Body of pancreas (tissue), 4 donors: Measurements from ENCODE around the gene PCGF1. TPM values are rescaled to one million over a fixed set of nuclear protein-coding genes. Genes with fewer than 3 reads are reported as not detected.

ENCODE experiments used
- ATAC-seq: fragments of 150-250 bp; one replicate; pipeline ENCODE4 v1.9.1; 2016
- DNase-seq, 4 donors: peaks; one replicate each; pipeline ENCODE4 v3.0.0-alpha.2; 2019
- H3K27ac ChIP-seq, 4 donors: fragments of 200-600 bp; sonication (generic); 1 replicate in 3 of 4; 2 replicates in 1 of 4; pipeline versions ENCODE4 v1.5.1 to v1.6.1; 2016 to 2019; ENCODE audit warnings: mild to moderate bottlenecking in 1 of 4, mixed read lengths in 1 of 4, moderate library complexity in 1 of 4
- H3K27me3 ChIP-seq, 2 donors: fragments of 200-600 bp; sonication (generic); one replicate each; pipeline ENCODE4 v1.6.0; 2016; ENCODE audit warnings: mild to moderate bottlenecking in 1 of 2
- H3K36me3 ChIP-seq, 2 donors: fragments of 200-600 bp; sonication (generic); replicated peaks in 1 of 2; 2 replicates each; pipeline ENCODE4 v1.5.1; 2016; ENCODE audit warnings: low read depth in 2 of 2; ENCODE audit not compliant: insufficient read depth in 1 of 2
- H3K4me1 ChIP-seq: fragments of 200-600 bp; sonication (generic); one replicate; pipeline ENCODE4 v1.6.0; 2016
- H3K4me3 ChIP-seq, 2 donors: fragments of 200-600 bp; sonication (generic); 1 replicate in 1 of 2; 2 replicates in 1 of 2; pipeline ENCODE4 v1.5.1; 2016 to 2019
- H3K9me3 ChIP-seq, 3 donors: fragments of 200-600 bp; sonication (generic); 1 replicate in 2 of 3; 2 replicates in 1 of 3; pipeline ENCODE4 v1.5.1; 2016
- POLR2A ChIP-seq, 3 donors: fragments of 450-650 bp; IDR thresholded peaks; one replicate each; pipeline ENCODE4 v1.6.1; 2016; ENCODE audit warnings: antibody characterized with exemption in 3 of 3, mild to moderate bottlenecking in 2 of 3
- WGBS, 2 donors: methylation state at CpG; one replicate each; pipeline ENCODE4 v1.1.5; 2017; 5-methylcytosine and 5-hydroxymethylcytosine counted together
- intact Hi-C: fragments of 100-400 bp; cut with DNase I; formaldehyde crosslinking; loops from one replicate; pipeline ENCODE4 v1.15.1; 2023
- total RNA-seq, 2 donors: library from RNA; depleted of rRNA; stranded (reverse); fragments of >200 nt; gene quantifications; one replicate each; pipeline ENCODE4 v1.1.0, GENCODE V29; 2016
- TF ChIP-seq, protein P1 (sequence below), 7 experiments: fragments of 450-650 bp in 4 of 7; fragments of 200-600 bp in 3 of 7; sonication (generic) in 3 of 7; IDR thresholded peaks; one replicate each; pipeline ENCODE4 v1.5.1; 2016 to 2019; ENCODE audit warnings: antibody characterized with exemption in 7 of 7

The PCGF1 gene
- total RNA-seq, 2 donors from 2014 or later, result 16.5 to 22.3 TPM

DNA sequence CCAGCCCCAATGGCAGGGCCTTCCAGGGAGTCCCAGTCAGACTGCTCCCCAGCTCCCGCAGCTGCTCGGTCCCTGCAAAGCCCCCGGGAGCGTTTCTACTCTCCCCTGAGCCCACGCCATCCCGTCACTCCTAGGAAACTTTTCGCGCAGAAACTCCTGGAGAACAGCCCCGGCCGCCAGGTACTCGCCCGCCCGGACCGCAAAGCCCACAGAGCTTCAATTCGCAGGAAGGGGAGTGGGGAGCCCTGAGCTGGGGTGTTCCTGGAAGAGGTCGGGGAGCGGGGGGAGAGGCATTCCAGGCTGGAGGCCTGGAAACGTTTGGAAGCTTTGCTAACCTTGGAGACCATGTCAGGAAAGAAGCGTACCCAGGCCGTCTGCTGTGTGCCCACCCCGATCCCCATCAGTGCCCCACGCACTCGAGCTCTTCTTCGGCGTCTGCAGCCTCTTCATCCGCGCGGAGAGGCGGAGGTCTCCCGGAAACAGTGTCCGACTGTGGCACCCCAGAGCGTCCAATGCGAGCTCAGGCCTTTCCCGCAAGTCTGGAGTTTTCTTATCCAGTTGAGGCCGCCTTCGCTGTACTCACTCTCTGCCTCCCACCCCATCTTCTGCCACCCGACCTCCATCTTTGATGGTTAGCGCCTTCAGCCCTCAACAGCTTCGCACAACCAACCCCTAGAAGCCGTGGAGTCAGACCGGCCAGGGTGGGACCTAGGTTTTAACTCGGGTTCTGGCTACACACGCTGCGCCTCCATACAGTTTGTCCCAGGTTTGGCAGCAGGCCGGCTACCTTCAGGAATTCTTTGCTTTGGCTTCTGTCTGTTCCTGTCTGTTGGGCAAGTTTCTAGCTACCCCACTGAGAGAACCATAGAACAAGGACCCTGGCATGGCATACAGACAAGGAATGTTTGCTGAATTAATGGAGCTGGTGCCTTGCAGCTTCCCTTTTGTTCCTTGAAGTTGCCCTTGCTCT is 3.7 kb downstream of the PCGF1 start:
- ATAC-seq (no peak), DNase-seq (no peak)
- no peaks in the 10 kb centered on the region for H3K9me3 ChIP-seq
- no peak for TF ChIP-seq POLR2A (IDR thresholded peaks at IDR 0.05)
- TF ChIP-seq, protein P1, sequence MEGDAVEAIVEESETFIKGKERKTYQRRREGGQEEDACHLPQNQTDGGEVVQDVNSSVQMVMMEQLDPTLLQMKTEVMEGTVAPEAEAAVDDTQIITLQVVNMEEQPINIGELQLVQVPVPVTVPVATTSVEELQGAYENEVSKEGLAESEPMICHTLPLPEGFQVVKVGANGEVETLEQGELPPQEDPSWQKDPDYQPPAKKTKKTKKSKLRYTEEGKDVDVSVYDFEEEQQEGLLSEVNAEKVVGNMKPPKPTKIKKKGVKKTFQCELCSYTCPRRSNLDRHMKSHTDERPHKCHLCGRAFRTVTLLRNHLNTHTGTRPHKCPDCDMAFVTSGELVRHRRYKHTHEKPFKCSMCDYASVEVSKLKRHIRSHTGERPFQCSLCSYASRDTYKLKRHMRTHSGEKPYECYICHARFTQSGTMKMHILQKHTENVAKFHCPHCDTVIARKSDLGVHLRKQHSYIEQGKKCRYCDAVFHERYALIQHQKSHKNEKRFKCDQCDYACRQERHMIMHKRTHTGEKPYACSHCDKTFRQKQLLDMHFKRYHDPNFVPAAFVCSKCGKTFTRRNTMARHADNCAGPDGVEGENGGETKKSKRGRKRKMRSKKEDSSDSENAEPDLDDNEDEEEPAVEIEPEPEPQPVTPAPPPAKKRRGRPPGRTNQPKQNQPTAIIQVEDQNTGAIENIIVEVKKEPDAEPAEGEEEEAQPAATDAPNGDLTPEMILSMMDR (IDR thresholded peaks at IDR 0.05), result no peak
- H3K4me3 ChIP-seq, result peak overlapping the region; percentile 43 to 74
- 60 to 62% methylated on average over 33 to 45 of the region's 45 CpGs for WGBS, 2 donors
- peaks cover 66% of the 10 kb centered on the region for H3K4me1 ChIP-seq
- no peaks in the 10 kb centered on the region for H3K36me3 ChIP-seq
- intact Hi-C loops, result no loop called here
- peaks cover 0 to 5% of the 10 kb centered on the region in 2 donors for H3K27me3 ChIP-seq
- peak overlapping the region; percentile 53 to 78 (median 72) for H3K27ac ChIP-seq

DNA sequence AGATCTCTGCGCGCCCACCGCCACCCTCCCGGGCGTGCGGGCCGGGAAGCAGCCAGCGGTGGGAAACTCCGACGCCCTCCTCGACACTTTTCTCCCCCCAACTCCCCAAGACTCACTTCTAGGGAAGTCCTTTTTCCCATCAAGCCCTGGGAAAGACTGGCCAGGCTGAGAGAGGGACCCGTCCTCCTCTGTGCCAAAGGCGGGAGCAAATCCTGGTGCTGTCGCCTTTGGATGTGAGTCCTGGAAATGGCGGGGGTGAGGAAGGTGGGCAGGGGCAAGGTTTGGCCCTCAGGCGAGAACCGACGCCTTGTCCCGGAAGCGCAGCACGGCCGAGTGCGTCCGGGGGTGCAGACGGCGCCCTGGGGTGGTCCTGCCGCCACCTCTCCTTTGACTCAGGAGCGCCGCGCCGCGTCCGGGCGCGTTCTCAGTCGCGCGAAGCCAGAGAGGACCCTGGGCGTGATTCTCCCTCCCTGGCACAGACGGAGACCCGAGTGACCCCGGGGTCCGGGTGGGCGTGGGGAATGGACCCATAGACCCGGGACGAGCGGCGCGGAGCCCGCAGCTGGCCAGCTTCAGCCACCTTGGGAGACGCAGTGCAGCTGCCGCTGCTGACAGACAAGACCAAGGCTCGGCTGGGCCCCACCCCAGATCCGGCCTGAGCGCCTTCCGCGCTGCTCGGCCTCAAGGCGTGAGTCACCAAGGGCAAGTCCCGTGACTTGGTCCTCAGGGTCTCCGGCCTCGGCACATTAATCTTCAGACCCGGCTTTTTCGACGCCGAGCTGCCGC is 4.6 kb downstream of the PCGF1 start:
- peaks cover 0 to 5% of the 10 kb centered on the region in 2 donors for H3K27me3 ChIP-seq
- no peaks in the 10 kb centered on the region for H3K9me3 ChIP-seq
- DNase-seq (peak; percentile 67 to 87 (median 82)), ATAC-seq (peak; percentile 22)
- TF ChIP-seq POLR2A (IDR thresholded peaks at IDR 0.05), result peak; percentile 63 to 75 (median 70)
- TF ChIP-seq, protein P1 (IDR thresholded peaks at IDR 0.05), result peak in 1 of 7 experiments; percentile 11
- peak overlapping the region; percentile 53 to 78 (median 72) for H3K27ac ChIP-seq
- no peaks in the 10 kb centered on the region for H3K36me3 ChIP-seq
- intact Hi-C loops, result no loop called here
- peak overlapping the region; percentile 43 to 74 for H3K4me3 ChIP-seq
- peaks cover 69% of the 10 kb centered on the region for H3K4me1 ChIP-seq
- 0 to 3% methylated on average over 5 to 66 of the region's 67 CpGs for WGBS, 2 donors

DNA sequence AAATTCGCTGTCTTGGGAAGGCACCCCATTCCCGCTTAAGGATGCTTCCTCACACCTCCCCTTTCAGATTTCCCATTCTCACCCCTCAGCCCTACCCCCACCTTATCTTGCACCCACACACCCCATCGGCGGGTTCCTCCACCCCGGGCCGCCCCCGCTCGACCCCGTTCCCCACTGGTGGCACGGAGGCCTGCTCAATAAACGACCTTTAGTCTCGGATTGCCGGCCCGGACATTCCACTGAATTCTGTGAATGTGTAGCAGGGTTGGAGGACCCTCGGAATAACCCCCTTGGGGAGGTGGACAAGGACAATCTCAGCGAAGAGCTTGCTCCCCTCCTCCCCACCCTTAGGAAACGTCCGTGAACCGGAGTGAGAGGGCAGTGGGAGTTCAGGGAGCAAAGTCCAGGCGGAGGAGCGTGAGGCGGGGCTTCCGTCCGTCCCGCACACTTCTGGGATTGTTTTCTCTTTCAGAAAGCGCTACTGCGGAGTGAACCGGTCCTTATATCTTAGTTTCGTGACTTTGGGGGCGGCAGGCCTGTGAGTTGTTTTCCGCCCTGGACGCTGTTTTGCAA is 5.3 kb downstream of the PCGF1 start:
- TF ChIP-seq, protein P1 (IDR thresholded peaks at IDR 0.05), result no peak
- peaks cover 0 to 5% of the 10 kb centered on the region in 2 donors for H3K27me3 ChIP-seq
- peak; percentile 45 to 57 (median 52) for DNase-seq
- peak overlapping the region; percentile 53 to 78 (median 72) for H3K27ac ChIP-seq
- ATAC-seq, result peak; percentile 27
- H3K4me1 ChIP-seq, result peaks cover 74% of the 10 kb centered on the region
- no peaks in the 10 kb centered on the region for H3K36me3 ChIP-seq
- WGBS, 2 donors, result 8 to 27% methylated on average over 16 to 32 of the region's 32 CpGs
- peak overlapping the region; percentile 43 to 74 for H3K4me3 ChIP-seq
- intact Hi-C loops, result no loop called here
- no peaks in the 10 kb centered on the region for H3K9me3 ChIP-seq

DNA sequence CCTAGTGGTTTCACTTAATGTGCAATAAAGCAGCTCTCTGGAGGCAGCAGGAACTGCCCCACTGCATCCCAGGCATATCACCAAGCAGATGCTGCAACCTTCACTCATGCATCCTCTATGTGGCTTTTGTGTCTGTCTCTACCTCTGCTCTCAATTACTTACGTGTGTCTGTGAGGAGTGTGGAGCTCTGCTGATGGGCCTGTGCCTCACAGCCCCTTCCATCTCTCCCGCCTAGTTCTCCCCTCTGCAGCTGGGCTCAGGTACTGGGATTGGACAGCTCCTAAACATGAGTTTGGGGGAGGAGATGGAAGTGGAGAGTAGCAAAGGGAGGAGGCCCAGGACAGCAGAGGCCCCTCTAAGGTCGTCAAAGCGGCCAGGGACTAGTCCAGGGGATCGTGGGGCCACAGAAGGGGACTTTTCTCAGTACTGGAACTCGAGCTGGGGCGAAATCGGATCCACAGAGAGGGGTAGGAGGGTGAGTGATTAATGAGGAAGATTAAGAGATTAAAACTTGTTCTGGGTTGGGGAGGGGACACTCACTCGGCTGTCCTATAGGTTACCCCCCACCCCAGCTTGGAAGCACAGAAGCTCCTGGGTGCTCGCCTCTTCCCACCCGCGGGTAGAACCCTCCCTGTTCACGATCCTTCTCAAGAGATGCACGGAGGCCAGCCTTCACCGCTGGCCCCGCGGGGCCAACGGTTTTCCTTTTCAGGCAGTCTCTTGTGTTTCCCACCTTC is 6.0 kb downstream of the PCGF1 start:
- intact Hi-C loops, result no loop called here
- no peak for TF ChIP-seq POLR2A (IDR thresholded peaks at IDR 0.05)
- TF ChIP-seq, protein P1 (IDR thresholded peaks at IDR 0.05), result no peak
- H3K27ac ChIP-seq, result no peak overlapping the region
- peaks cover 0 to 5% of the 10 kb centered on the region in 2 donors for H3K27me3 ChIP-seq
- H3K4me1 ChIP-seq, result peaks cover 69% of the 10 kb centered on the region
- WGBS, 2 donors, result 75 to 86% methylated on average over 18 of the region's 18 CpGs
- ATAC-seq (no peak), DNase-seq (no peak)
- H3K4me3 ChIP-seq, result no peak overlapping the region
- H3K36me3 ChIP-seq, result no peaks in the 10 kb centered on the region
- no peaks in the 10 kb centered on the region for H3K9me3 ChIP-seq
